Measurements from ENCODE around the gene PPARD.
"Not testable (repeated sequence)": the region's sequence is repeated elsewhere in the genome, so short reads cannot be mapped to it uniquely, and the experiment has no call there.

Gene PPARD

GRCh38 chr6:35386989-35387388 lies 44.6 kb downstream of the PPARD start:
- no peaks in the 10 kb centered on the region for H4K20me1 ChIP-seq (ENCODE audit: insufficient read depth, low read length, poor library complexity, severe bottlenecking)
- TF ChIP-seq CTCF (conservative IDR thresholded peaks at IDR 0.05; ENCODE audit: low read length) = no peak
- TF ChIP-seq EZH2phosphoT487 (IDR thresholded peaks at IDR 0.05; ENCODE audit: borderline replicate concordance) = no peak
- H3K36me3 ChIP-seq (ENCODE audit: insufficient read depth, low read length) = no peaks in the 10 kb centered on the region

GRCh38 chr6:35388030-35388429 lies 45.7 kb downstream of the PPARD start:
- no peaks in the 10 kb centered on the region for H3K79me2 ChIP-seq (ENCODE audit: insufficient read depth, low read length)
- no peaks in the 10 kb centered on the region for H4K20me1 ChIP-seq (ENCODE audit: insufficient read depth, low read length, poor library complexity, severe bottlenecking)
- no peaks in the 10 kb centered on the region for H3K9me2 ChIP-seq (replicated peaks; ENCODE audit: low read depth, low read length)
- TF ChIP-seq CTCF (conservative IDR thresholded peaks at IDR 0.05; ENCODE audit: low read length) = no peak
- TF ChIP-seq EZH2phosphoT487 (IDR thresholded peaks at IDR 0.05; ENCODE audit: borderline replicate concordance) = no peak
- no peaks in the 10 kb centered on the region for H3F3A ChIP-seq (ENCODE audit: low read depth)
- no peak overlapping the region for H3K9ac ChIP-seq (ENCODE audit: low read depth, low read length, poor library complexity, severe bottlenecking)
- no peaks in the 10 kb centered on the region for H3K9me3 ChIP-seq (ENCODE audit: insufficient read depth, low read depth, low read length)
- no peak overlapping the region for H2AFZ ChIP-seq (ENCODE audit: low read length)
- H3K36me3 ChIP-seq (ENCODE audit: insufficient read depth, low read length) = no peaks in the 10 kb centered on the region
- peaks cover 5% of the 10 kb centered on the region for H3K4me1 ChIP-seq (ENCODE audit: insufficient read depth, low read length, poor library complexity, severe bottlenecking)
- H3K4me2 ChIP-seq (ENCODE audit: low read depth, low read length, poor library complexity, severe bottlenecking) = no peak overlapping the region
- no peak overlapping the region for H3K4me3 ChIP-seq (ENCODE audit: low read length, poor library complexity, severe bottlenecking)
- no peaks in the 10 kb centered on the region for H3K27me3 ChIP-seq (ENCODE audit: insufficient read depth, low read length, poor library complexity, severe bottlenecking)

More at GRCh38 chr6:35386989-35387388, 44.6 kb downstream of the PPARD start:
- Histone ChIP-seq H3K9me2 (replicated peaks; ENCODE audit: low read depth, low read length) (no peaks in the 10 kb centered on the region), H3F3A (ENCODE audit: low read depth) (no peaks in the 10 kb centered on the region), H3K9me3 (ENCODE audit: insufficient read depth, low read depth, low read length) (no peaks in the 10 kb centered on the region), H3K9ac (ENCODE audit: low read depth, low read length, poor library complexity, severe bottlenecking) (no peak overlapping the region), H3K27me3 (ENCODE audit: insufficient read depth, low read length, poor library complexity, severe bottlenecking) (no peaks in the 10 kb centered on the region), H3K4me1 (ENCODE audit: insufficient read depth, low read length, poor library complexity, severe bottlenecking) (peaks cover 5% of the 10 kb centered on the region), H3K4me2 (ENCODE audit: low read depth, low read length, poor library complexity, severe bottlenecking) (no peak overlapping the region), H3K79me2 (ENCODE audit: insufficient read depth, low read length) (no peaks in the 10 kb centered on the region), H2AFZ (ENCODE audit: low read length) (no peak overlapping the region), H3K4me3 (ENCODE audit: low read length, poor library complexity, severe bottlenecking) (no peak overlapping the region)

GRCh38 chr6:35388772-35389352 lies 46.5 kb downstream of the PPARD start:
- Histone ChIP-seq H3K4me3 (ENCODE audit: low read length, poor library complexity, severe bottlenecking) (no peak overlapping the region), H3K27me3 (ENCODE audit: insufficient read depth, low read length, poor library complexity, severe bottlenecking) (no peaks in the 10 kb centered on the region), H3K36me3 (ENCODE audit: insufficient read depth, low read length) (no peaks in the 10 kb centered on the region), H3K9ac (ENCODE audit: low read depth, low read length, poor library complexity, severe bottlenecking) (no peak overlapping the region), H3K4me2 (ENCODE audit: low read depth, low read length, poor library complexity, severe bottlenecking) (no peak overlapping the region), H3K4me1 (ENCODE audit: insufficient read depth, low read length, poor library complexity, severe bottlenecking) (peaks cover 6% of the 10 kb centered on the region), H3K79me2 (ENCODE audit: insufficient read depth, low read length) (no peaks in the 10 kb centered on the region), H3K9me2 (replicated peaks; ENCODE audit: low read depth, low read length) (no peaks in the 10 kb centered on the region), H3K9me3 (ENCODE audit: insufficient read depth, low read depth, low read length) (no peaks in the 10 kb centered on the region), H4K20me1 (ENCODE audit: insufficient read depth, low read length, poor library complexity, severe bottlenecking) (no peaks in the 10 kb centered on the region), H3F3A (ENCODE audit: low read depth) (no peaks in the 10 kb centered on the region), H2AFZ (ENCODE audit: low read length) (no peak overlapping the region)
- TF ChIP-seq EZH2phosphoT487 (IDR thresholded peaks at IDR 0.05; ENCODE audit: borderline replicate concordance) = no peak
- TF ChIP-seq CTCF (conservative IDR thresholded peaks at IDR 0.05; ENCODE audit: low read length) = no peak

GRCh38 chr6:35389386-35389785 lies 47.0 kb downstream of the PPARD start:
- H2AFZ ChIP-seq (ENCODE audit: low read length); H3K9me2 ChIP-seq (replicated peaks; ENCODE audit: low read depth, low read length); H4K20me1 ChIP-seq (ENCODE audit: insufficient read depth, low read length, poor library complexity, severe bottlenecking); H3K79me2 ChIP-seq (ENCODE audit: insufficient read depth, low read length); H3F3A ChIP-seq (ENCODE audit: low read depth); H3K27me3 ChIP-seq (ENCODE audit: insufficient read depth, low read length, poor library complexity, severe bottlenecking); H3K9ac ChIP-seq (ENCODE audit: low read depth, low read length, poor library complexity, severe bottlenecking); H3K9me3 ChIP-seq (ENCODE audit: insufficient read depth, low read depth, low read length); H3K4me3 ChIP-seq (ENCODE audit: low read length, poor library complexity, severe bottlenecking); H3K36me3 ChIP-seq (ENCODE audit: insufficient read depth, low read length); H3K4me1 ChIP-seq (ENCODE audit: insufficient read depth, low read length, poor library complexity, severe bottlenecking); H3K4me2 ChIP-seq (ENCODE audit: low read depth, low read length, poor library complexity, severe bottlenecking): not testable (repeated sequence)
